Thoracic aorta (tissue), 2 donors: Measurements from ENCODE around the gene NOTUM. TPM values are rescaled to one million over a fixed set of nuclear protein-coding genes. Genes with fewer than 3 reads are reported as not detected.

ENCODE experiments used
- ATAC-seq: fragments of 150-250 bp; one replicate; pipeline ENCODE4 v1.8.0; 2017; ENCODE audit warnings: low read depth; ENCODE audit not compliant: insufficient number of reproducible peaks, low FRiP score
- DNase-seq: peaks from one replicate; pipeline ENCODE4 v3.0.0-alpha.2; 2020; ENCODE audit warnings: low spot score
- H3K27ac ChIP-seq, 2 donors: fragments of 200-600 bp; sonication (generic); 1 replicate in 1 of 2; 2 replicates in 1 of 2; pipeline ENCODE4 v1.5.1; 2016; ENCODE audit warnings: mild to moderate bottlenecking in 2 of 2, moderate library complexity in 2 of 2
- H3K27me3 ChIP-seq: fragments of 200-600 bp; sonication (generic); replicated peaks from 2 replicates; pipeline ENCODE4 v1.6.0; 2016; ENCODE audit warnings: mild to moderate bottlenecking; ENCODE audit not compliant: insufficient read depth
- H3K36me3 ChIP-seq: fragments of 200-600 bp; sonication (generic); one replicate; pipeline ENCODE4 v1.5.1; 2016
- H3K4me1 ChIP-seq, 2 donors: fragments of 200-600 bp; sonication (generic); 1 replicate in 1 of 2; 2 replicates in 1 of 2; pipeline versions ENCODE4 v1.5.1 to v1.6.0; 2016; ENCODE audit warnings: low read depth in 2 of 2, mild to moderate bottlenecking in 1 of 2; ENCODE audit not compliant: control insufficient read depth in 1 of 2
- H3K4me3 ChIP-seq: fragments of 200-600 bp; sonication (generic); 2 replicates; pipeline ENCODE4 v1.5.1; 2016; ENCODE audit warnings: mild to moderate bottlenecking
- H3K9me3 ChIP-seq: fragments of 200-600 bp; sonication (generic); 2 replicates; pipeline ENCODE4 v1.5.1; 2016
- CTCF ChIP-seq: fragments of 200-600 bp; sonication (generic); IDR thresholded peaks from one replicate; pipeline ENCODE4 v1.5.1; 2019; ENCODE audit warnings: antibody characterized with exemption
- total RNA-seq, 2 donors: library from RNA; depleted of rRNA; stranded (reverse); fragments of >200 nt; gene quantifications; one replicate each; pipeline versions ENCODE4 v1.1.0 to v1.2.3, GENCODE V29; 2016

Gene NOTUM
- total RNA-seq, 2 donors from 2014 or later, result not detected

- DNase-seq (peak; percentile 79), ATAC-seq (peak; percentile 82)
- H3K9me3 ChIP-seq, result no peaks in the 10 kb centered on the region
- H3K36me3 ChIP-seq, result no peaks in the 10 kb centered on the region
- H3K27ac ChIP-seq, result peak overlapping the region; percentile 82 to 85
- no peak for TF ChIP-seq CTCF
- no peaks in the 10 kb centered on the region for H3K27me3 ChIP-seq
- peaks cover 31 to 60% of the 10 kb centered on the region in 2 donors for H3K4me1 ChIP-seq
- peak overlapping the region; percentile 45 for H3K4me3 ChIP-seq
Measured at GRCh38 chr17:82003411-82004381, 42.7 kb upstream of the NOTUM start.

DNA sequence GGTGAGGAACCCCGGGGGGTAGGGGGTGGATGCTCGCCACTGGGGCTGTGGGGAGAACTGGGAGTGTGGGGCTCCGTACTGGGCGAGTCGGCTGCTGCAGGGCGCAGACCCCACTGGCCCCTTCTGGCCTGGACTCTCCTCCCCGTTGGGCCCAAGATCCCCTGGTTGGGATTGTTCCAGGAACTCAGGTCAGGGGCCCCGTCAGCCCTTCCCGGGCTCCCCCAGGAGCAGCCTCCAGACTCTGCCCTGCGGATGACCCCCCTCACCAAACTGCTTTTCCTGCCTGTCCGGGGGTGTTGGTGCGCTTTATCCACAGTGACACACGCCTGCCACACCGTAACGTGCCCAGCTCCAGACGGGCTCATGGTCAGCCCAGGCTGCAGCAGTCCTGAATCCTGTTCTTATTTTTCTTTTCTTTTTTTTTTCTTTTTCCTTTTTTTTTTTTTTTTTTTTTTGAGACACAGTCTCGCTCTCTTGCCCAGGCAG is 40.6 kb upstream of the NOTUM start:
- no peaks in the 10 kb centered on the region for H3K9me3 ChIP-seq
- no peaks in the 10 kb centered on the region for H3K27me3 ChIP-seq
- H3K27ac ChIP-seq, result no peak overlapping the region
- peaks cover 5% of the 10 kb centered on the region for H3K36me3 ChIP-seq
- peaks cover 26 to 41% of the 10 kb centered on the region in 2 donors for H3K4me1 ChIP-seq
- H3K4me3 ChIP-seq, result no peak overlapping the region
- DNase-seq, result no peak
- no peak for TF ChIP-seq CTCF
- ATAC-seq, result no peak

- TF ChIP-seq CTCF, result no peak
- Histone ChIP-seq H3K27ac (no peak overlapping the region), H3K27me3 (no peaks in the 10 kb centered on the region), H3K4me1 (peaks cover 20 to 35% of the 10 kb centered on the region in 2 donors), H3K4me3 (no peak overlapping the region), H3K9me3 (no peaks in the 10 kb centered on the region), H3K36me3 (peaks cover 9% of the 10 kb centered on the region)
- ATAC-seq (no peak), DNase-seq (no peak)
Measured at GRCh38 chr17:82000803-82001570, 40.0 kb upstream of the NOTUM start.

- Histone ChIP-seq H3K27me3 (no peaks in the 10 kb centered on the region), H3K36me3 (peaks cover 9% of the 10 kb centered on the region), H3K9me3 (no peaks in the 10 kb centered on the region), H3K27ac (no peak overlapping the region), H3K4me1 (peaks cover 19 to 27% of the 10 kb centered on the region in 2 donors), H3K4me3 (no peak overlapping the region)
- ATAC-seq (no peak), DNase-seq (no peak)
- no peak for TF ChIP-seq CTCF
Measured at GRCh38 chr17:81999976-82000802, 39.2 kb upstream of the NOTUM start.
